Measurements from ENCODE around the gene SPSB2.
"Not testable (repeated sequence)": the region's sequence is repeated elsewhere in the genome, so short reads cannot be mapped to it uniquely, and the experiment has no call there.

DNA sequence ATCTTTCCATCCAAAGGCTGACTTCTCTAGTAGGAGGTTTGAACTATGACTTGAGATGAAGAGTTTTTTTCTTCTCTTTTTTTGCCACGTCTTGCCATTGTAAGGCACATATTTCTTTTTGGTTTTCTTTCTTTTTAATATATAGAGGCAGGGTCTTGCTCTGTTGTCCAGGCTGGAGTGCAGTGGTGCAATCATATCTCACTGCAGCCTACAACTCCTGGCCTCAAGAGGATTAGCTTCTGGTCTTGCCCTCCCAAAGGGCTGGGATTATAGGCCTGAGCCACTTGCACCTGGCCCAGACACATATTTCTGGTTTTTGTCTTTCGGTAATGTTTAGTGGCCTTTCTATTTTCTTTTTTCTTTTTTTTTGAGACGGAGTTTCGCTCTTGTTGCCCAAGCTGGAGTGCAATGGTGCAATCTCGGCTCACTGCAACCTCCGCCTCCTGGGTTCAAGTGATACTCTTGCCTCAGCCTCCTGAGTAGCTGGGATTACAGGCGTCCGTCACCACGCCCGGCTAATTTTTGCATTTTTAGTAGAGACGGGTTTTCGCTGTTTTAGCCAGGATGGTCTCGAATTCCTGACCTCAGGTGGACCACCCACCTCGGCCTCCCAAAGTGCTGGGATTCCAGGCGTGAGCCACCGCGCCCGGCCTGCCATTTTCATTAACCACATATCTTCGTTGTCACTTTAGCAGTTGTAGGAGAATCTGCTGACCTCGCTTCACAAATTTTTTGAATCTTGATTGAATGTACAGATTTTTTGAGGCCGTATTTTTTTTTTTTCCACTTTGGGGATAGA is 16.9 kb upstream of the SPSB2 start:
- not testable (repeated sequence) for TF ChIP-seq CTCF (conservative IDR thresholded peaks at IDR 0.05; ENCODE audit: low read depth in 2 of 2); EZH2 (IDR thresholded peaks at IDR 0.05; ENCODE audit: low read depth, unreplicated experiment)

All from GM23338 (cell line).